G401.6 (cell line): ENCODE results near the gene NTHL1.

Source experiments
- FAIRE-seq: peaks from 2 replicates; lab custom pipeline; 2012; peaks lifted over from hg19 to GRCh38; lab: Jason Lieb, UNC

NTHL1 gene

DNA sequence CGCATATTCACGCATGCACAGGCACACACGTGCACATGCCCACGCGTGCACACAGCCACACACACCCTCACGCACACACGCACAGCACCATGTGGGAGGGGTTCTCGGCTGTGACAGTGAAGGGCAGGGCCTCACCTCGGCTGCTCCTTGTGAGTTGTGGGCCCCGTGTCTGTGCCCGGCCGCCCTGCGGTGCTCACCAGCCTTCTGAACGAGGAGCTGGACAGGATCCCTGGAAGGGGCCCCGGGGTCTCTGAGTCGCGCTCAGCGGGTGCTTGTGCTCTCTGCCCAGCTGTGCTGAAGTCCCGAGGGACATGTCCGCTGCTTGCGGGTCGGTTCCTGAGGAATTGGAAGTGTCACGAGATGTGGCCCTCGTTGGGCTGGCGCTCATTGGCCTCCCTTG lies 16.2 kb upstream of the NTHL1 start:
- no peak for FAIRE-seq

- no peak for FAIRE-seq
Observed at GRCh38 chr16:2062801-2063200, 15.2 kb upstream of the NTHL1 start.

- FAIRE-seq, result no peak
Observed at GRCh38 chr16:2061526-2061925, 13.9 kb upstream of the NTHL1 start.

- no peak for FAIRE-seq
Observed at GRCh38 chr16:2061023-2061422, 13.4 kb upstream of the NTHL1 start.

- FAIRE-seq, result no peak
Observed at GRCh38 chr16:2060346-2060745, 12.7 kb upstream of the NTHL1 start.

DNA sequence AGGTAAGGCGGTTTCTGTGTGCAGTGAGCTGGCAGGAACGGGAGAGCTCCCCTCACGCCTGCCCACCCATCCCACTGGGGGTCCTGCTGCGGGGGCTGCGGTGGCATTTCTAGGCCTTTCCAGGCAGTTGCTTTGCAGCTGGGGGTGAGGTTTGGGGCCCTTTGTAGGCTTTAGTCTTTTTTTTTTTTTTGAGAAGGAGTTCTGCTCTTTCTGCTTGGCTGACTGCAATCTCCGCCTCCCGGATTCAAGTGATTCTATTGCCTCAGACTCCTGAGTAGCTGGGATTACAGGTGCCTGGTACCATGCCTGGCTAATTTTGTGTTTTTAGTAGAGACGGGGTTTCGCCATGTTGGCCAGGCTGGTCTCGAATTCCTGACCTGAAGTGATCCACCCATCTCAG lies 11.2 kb upstream of the NTHL1 start:
- no peak for FAIRE-seq

DNA sequence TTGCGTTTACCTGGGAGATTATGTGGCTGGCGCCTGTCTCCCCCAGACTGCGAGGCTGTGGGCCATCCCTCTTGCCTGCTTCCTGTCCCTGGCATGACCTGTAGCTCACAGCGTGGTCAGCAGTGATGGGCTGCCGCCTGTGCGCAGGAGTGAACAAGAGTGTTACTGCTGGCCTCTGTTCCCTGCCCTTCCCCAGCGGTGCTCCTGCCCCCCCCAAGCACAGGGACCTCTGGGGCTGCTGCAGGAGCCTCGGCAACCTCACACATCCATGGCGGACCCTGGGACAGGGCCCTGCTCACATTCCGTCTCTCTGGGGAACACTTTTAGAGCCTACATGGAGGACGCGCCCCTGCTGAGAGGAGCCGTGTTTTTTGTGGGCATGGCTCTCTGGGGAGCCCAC lies 10.8 kb upstream of the NTHL1 start:
- no peak for FAIRE-seq

DNA sequence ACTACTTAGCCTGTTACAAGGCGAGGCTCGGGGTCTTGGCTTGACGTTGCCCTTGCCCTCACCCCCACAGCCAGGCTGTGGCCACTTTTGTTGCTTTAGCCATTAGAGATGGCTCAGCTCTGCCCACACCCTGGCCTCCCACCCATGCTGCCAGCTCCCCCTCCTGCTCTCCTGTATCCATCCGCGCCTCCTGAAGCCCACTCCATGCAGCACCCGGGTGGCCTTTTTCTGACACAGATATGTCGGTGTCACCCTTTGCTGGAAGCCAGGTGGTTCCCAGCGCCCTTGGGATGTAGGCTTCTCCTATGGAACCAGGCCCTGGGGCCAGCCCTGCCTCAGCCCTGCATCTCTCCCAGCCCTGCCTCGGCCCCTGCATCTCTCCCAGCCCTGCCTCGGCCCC lies 9.8 kb upstream of the NTHL1 start:
- no peak for FAIRE-seq

GRCh38 chr16:2056681-2057407 lies 9.2 kb upstream of the NTHL1 start:
- no peak for FAIRE-seq

- FAIRE-seq, result no peak
Observed at GRCh38 chr16:2056077-2056476, 8.4 kb upstream of the NTHL1 start.

DNA sequence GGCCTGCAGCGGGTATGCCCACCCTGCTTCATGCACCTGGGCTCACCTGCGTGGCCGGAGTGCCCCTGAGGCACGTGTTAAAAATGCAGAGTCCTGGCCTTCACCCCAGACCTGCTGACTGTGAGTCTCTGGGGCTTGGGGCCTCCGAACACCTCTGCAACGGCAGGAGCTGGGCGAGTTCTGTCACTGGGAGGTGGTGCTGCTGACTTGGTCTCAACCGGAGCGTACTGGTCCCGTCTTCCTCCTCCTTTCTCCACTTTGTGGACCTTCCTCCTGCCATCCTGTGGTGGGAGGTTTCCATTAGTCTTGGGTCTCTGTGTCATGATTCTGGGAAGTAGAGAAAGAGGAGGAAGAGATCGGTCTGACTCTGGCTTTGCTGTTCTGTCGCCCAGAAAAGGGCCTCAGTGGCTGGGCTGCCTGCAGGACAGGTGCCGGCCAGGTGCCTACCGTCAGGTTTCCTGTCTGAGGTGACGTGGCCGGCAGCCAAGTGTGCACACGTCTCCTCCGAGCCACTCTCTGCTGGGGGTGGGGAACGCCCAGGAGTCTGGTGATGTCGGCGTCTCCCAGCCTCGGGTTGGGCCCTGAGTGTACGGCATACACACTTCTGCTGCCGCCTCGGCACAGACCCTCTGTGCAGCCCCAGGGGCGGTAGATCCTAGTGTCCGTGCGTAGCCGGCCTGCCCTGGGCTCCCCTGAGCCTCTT lies 7.1 kb upstream of the NTHL1 start:
- FAIRE-seq, result no peak

- no peak for FAIRE-seq
Observed at GRCh38 chr16:2053897-2054296, 6.3 kb upstream of the NTHL1 start.

DNA sequence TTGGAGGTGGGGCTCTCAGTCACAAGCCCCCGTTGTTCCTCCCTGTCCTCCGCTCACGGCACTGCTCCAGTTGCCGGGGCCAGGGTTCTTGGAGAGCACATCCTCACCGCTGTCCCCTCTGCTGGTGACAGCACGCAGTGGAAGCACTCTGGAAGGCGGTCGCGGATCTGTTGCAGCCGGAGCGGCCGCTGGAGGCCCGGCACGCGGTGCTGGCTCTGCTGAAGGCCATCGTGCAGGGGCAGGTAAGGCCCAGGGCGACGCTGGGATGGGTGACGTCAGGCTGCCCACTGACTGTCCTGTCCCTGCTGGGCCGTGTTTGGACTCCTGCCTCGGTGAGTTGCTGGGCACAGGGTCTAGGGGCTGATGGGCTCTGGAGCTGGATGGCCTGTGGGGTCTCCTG lies 5.6 kb upstream of the NTHL1 start:
- FAIRE-seq, result no peak

GRCh38 chr16:2048116-2048543 lies 496 bp upstream of the NTHL1 start:
- FAIRE-seq, result no peak

DNA sequence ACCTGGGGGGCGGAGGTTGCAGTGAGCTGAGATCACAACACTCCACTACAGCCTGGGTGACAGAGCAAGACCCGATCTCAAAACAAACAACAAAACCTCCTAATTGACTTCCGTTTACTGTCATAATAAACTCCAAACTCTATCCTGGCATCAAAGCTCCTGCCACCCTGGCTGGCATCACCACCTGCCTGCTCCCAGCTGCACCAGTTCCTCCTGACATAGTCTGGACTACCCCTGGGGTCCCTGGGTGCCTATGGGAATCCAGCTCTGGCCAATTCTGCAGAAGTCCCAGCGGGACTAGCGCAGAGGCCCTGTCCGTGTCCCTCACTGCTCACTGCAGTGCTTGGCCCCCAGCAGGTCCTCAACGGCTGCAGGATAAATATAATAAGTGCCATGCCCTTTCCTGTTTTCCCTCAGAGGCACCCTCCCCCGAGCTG lies 723 bp downstream of the NTHL1 start:
- no peak for FAIRE-seq

GRCh38 chr16:2045965-2046892 lies 1.4 kb downstream of the NTHL1 start:
- FAIRE-seq, result no peak

- no peak for FAIRE-seq
Observed at GRCh38 chr16:2044541-2044940, 3.1 kb downstream of the NTHL1 start.

- no peak for FAIRE-seq
Observed at GRCh38 chr16:2043667-2044451, 3.8 kb downstream of the NTHL1 start.

- FAIRE-seq, result no peak
Observed at GRCh38 chr16:2042986-2043666, 4.5 kb downstream of the NTHL1 start.

- no peak for FAIRE-seq
Observed at GRCh38 chr16:2042171-2042985, 5.3 kb downstream of the NTHL1 start.
